ENCODE data around the gene ACOT8. TPM values are rescaled to one million over a fixed set of nuclear protein-coding genes. Genes with fewer than 3 reads are reported as not detected.

ACOT8 gene
- total and polyA plus RNA-seq, 4 donors: 24.7 to 34.3 (median 31.9) TPM

GRCh38 chr20:45843506-45843905 lies 13.7 kb downstream of the ACOT8 start:
- Histone ChIP-seq H3K4me1 (ENCODE audit: control insufficient read depth in 5 of 5, insufficient read depth in 5 of 5, low read length in 5 of 5) (peaks cover 0 to 5% (median 0%) of the 10 kb centered on the region in 5 donors), H3K36me3 (ENCODE audit: control insufficient read depth in 4 of 4, insufficient read depth in 4 of 4, low read length in 4 of 4) (peaks cover 26 to 50% (median 34%) of the 10 kb centered on the region in 4 donors), H3K27me3 (ENCODE audit: control insufficient read depth in 3 of 3, insufficient read depth in 3 of 3, low read length in 2 of 3) (no peaks in the 10 kb centered on the region), H3K9me3 (ENCODE audit: control insufficient read depth in 4 of 4, insufficient read depth in 3 of 4, low read length in 3 of 4) (peaks cover 0 to 2% (median 0%) of the 10 kb centered on the region in 4 donors), H3K4me3 (no peak overlapping the region), H3K9ac (ENCODE audit: insufficient read depth in 1 of 2, low read length in 2 of 2) (no peak overlapping the region), H3K27ac (ENCODE audit: low read depth in 1 of 2, low read length in 1 of 2) (no peak overlapping the region)
- DNase-seq (no peak), ATAC-seq (ENCODE audit: insufficient read depth, low FRiP score) (no peak)
- TF ChIP-seq, protein P1, sequence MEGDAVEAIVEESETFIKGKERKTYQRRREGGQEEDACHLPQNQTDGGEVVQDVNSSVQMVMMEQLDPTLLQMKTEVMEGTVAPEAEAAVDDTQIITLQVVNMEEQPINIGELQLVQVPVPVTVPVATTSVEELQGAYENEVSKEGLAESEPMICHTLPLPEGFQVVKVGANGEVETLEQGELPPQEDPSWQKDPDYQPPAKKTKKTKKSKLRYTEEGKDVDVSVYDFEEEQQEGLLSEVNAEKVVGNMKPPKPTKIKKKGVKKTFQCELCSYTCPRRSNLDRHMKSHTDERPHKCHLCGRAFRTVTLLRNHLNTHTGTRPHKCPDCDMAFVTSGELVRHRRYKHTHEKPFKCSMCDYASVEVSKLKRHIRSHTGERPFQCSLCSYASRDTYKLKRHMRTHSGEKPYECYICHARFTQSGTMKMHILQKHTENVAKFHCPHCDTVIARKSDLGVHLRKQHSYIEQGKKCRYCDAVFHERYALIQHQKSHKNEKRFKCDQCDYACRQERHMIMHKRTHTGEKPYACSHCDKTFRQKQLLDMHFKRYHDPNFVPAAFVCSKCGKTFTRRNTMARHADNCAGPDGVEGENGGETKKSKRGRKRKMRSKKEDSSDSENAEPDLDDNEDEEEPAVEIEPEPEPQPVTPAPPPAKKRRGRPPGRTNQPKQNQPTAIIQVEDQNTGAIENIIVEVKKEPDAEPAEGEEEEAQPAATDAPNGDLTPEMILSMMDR (IDR thresholded peaks at IDR 0.05; ENCODE audit: control extremely low read depth, extremely low read depth): no peak
- 94 to 96% methylated on average over 14 of the region's 14 CpGs for WGBS, 2 donors

- Histone ChIP-seq H3K4me1 (ENCODE audit: control insufficient read depth in 5 of 5, insufficient read depth in 5 of 5, low read length in 5 of 5) (peaks cover 0 to 5% (median 0%) of the 10 kb centered on the region in 5 donors), H3K36me3 (ENCODE audit: control insufficient read depth in 4 of 4, insufficient read depth in 4 of 4, low read length in 4 of 4) (peaks cover 21 to 47% (median 33%) of the 10 kb centered on the region in 4 donors), H3K4me3 (no peak overlapping the region), H3K9me3 (ENCODE audit: control insufficient read depth in 4 of 4, insufficient read depth in 3 of 4, low read length in 3 of 4) (no peaks in the 10 kb centered on the region), H3K27ac (ENCODE audit: low read depth in 1 of 2, low read length in 1 of 2) (peak overlapping the region in 1 of 2 donors; percentile 1), H3K9ac (ENCODE audit: insufficient read depth in 1 of 2, low read length in 2 of 2) (no peak overlapping the region), H3K27me3 (ENCODE audit: control insufficient read depth in 3 of 3, insufficient read depth in 3 of 3, low read length in 2 of 3) (no peaks in the 10 kb centered on the region)
- 22 to 36% methylated on average over 5 of the region's 5 CpGs for WGBS, 2 donors
- DNase-seq: peak in 1 of 3 donors; percentile 48
- no peak for ATAC-seq (ENCODE audit: insufficient read depth, low FRiP score)
- TF ChIP-seq, protein P1 (IDR thresholded peaks at IDR 0.05; ENCODE audit: control extremely low read depth, extremely low read depth): no peak
These were observed 14.9 kb downstream of the ACOT8 start for GRCh38 chr20:45842169-45842812.

DNA sequence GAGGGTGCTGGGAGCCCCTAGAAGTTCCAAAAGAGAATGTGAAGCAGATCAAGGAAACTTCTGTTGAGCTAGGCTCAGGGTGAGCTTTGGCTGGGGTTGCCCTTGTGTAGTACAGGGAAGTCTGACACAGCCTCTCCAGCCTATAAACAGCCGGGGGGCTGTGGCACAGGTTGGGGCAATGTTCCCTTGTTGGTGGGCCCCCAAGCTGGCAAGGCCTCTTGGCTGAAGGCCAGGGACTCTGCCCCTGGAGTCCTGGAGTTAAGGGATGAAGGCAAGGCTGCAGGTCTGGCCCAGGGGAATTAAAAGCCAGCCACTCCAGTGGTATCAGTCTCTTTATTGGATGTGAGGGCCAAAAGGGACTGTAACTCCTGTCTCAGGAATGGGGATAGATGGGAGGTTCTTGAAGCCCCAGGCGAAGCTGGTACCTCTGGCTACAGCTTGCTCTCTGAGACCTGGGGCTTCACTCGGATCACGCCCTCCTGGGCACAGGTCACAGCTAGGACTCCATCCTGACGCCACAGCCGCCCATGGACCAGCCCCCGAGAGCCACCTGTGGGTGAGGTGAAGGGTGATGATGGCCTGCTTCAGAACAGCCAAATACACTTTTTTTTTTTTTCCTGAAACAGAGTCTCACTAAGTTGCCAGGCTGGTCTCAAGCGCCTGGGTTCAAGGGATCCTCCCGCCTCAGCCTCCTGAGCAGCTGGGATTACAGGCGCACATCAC lies 15.6 kb downstream of the ACOT8 start:
- Histone ChIP-seq H3K27me3 (ENCODE audit: control insufficient read depth in 3 of 3, insufficient read depth in 3 of 3, low read length in 2 of 3) (no peaks in the 10 kb centered on the region), H3K4me3 (no peak overlapping the region), H3K36me3 (ENCODE audit: control insufficient read depth in 4 of 4, insufficient read depth in 4 of 4, low read length in 4 of 4) (peaks cover 21 to 43% (median 30%) of the 10 kb centered on the region in 4 donors), H3K9ac (ENCODE audit: insufficient read depth in 1 of 2, low read length in 2 of 2) (no peak overlapping the region), H3K27ac (ENCODE audit: low read depth in 1 of 2, low read length in 1 of 2) (peak overlapping the region in 1 of 2 donors; percentile 1), H3K9me3 (ENCODE audit: control insufficient read depth in 4 of 4, insufficient read depth in 3 of 4, low read length in 3 of 4) (no peaks in the 10 kb centered on the region), H3K4me1 (ENCODE audit: control insufficient read depth in 5 of 5, insufficient read depth in 5 of 5, low read length in 5 of 5) (peaks cover 0 to 8% (median 2%) of the 10 kb centered on the region in 5 donors)
- TF ChIP-seq, protein P1 (IDR thresholded peaks at IDR 0.05; ENCODE audit: control extremely low read depth, extremely low read depth): no peak
- ATAC-seq (ENCODE audit: insufficient read depth, low FRiP score) (no peak), DNase-seq (no peak)
- 95% methylated on average over 10 of the region's 10 CpGs for WGBS, 2 donors
